ENCODE data around the gene MIA.
"Not testable (repeated sequence)": the region's sequence is repeated elsewhere in the genome, so short reads cannot be mapped to it uniquely, and the experiment has no call there.

MIA gene

DNA sequence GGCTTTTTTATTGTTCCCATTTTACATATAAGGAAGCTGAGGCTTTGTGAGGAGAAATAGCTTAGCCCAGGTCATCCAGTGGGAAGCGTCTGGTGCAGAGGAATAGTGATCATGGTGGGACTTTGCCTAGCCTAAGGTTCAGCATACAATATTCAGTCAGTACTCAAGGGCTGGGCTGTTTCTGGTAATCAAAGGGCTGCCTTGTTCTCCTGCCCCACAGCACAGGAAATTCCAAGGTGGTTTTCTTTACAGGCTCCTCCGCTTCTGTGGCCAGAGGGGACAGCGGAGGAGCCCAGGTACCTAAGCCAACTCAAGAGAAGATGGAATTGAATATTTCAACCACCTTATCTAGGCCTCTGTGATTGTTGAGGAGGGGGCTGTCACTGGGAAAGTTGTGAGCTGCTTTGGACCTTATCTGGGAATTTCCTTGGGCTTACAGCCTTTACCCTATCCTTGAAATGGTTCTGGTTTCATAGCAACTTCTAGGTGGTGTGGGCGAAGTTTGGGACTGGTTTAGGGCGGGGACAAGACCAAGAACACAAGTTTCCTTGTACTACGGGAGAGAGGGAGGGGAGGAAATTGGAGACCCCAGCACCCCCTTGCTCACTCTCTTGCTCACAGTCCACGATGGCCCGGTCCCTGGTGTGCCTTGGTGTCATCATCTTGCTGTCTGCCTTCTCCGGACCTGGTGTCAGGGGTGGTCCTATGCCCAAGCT lies at the start of gene MIA:
Gene MIA, plus strand, starts transcription at position 606 of the 716 bp plus-strand sequence. Its CDS starts 22 bp downstream, at position 628.
- no peak within 1 kb of the TSS for H3K27ac ChIP-seq (ENCODE audit: low read depth, low read length)
- H3K36me3 ChIP-seq (ENCODE audit: insufficient read depth, low read length): no peaks in the 10 kb centered on the region
- H3K27me3 ChIP-seq (ENCODE audit: control insufficient read depth in 1 of 2, insufficient read depth in 2 of 2, low read length in 2 of 2): no peaks in the 10 kb centered on the region
- no peaks in the 10 kb centered on the region for H3K9me3 ChIP-seq (ENCODE audit: low read length)
- H3K9ac ChIP-seq (ENCODE audit: low read length): no peak within 1 kb of the TSS
- H3K4me3 ChIP-seq (ENCODE audit: low read depth in 1 of 2, low read length in 2 of 2): no peak within 1 kb of the TSS
- H3K4me1 ChIP-seq (ENCODE audit: insufficient read depth, low read length): peaks cover 17% of the 10 kb centered on the region

DNA sequence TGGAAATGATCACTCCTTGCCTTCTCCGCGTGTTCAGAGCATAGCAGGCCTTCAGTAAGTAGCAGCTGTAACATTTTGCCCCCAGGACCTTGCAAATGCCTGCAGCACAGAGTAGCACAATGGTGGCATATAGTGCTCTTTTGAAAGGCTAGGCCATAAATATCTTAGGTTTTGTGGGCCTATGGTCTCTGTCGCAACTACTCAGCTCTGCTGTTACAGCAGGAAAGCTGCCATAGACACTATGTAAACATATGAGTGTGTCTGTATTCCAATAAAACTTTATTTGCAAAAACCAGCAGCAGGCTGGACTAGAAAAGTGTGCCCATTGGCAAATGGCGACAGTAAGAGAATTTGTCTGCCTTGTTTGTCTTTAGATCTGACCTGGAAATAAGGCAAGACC lies 49.0 kb upstream of the MIA start:
- Histone ChIP-seq H3K9ac (ENCODE audit: low read length) (no peak overlapping the region), H3K4me1 (ENCODE audit: insufficient read depth, low read length) (peaks cover 11% of the 10 kb centered on the region), H3K27ac (ENCODE audit: low read depth, low read length) (no peak overlapping the region), H3K9me3 (ENCODE audit: low read length) (no peaks in the 10 kb centered on the region), H3K27me3 (ENCODE audit: control insufficient read depth in 1 of 2, insufficient read depth in 2 of 2, low read length in 2 of 2) (no peaks in the 10 kb centered on the region), H3K36me3 (ENCODE audit: insufficient read depth, low read length) (peaks cover 56% of the 10 kb centered on the region), H3K4me3 (ENCODE audit: low read depth in 1 of 2, low read length in 2 of 2) (no peak overlapping the region)

DNA sequence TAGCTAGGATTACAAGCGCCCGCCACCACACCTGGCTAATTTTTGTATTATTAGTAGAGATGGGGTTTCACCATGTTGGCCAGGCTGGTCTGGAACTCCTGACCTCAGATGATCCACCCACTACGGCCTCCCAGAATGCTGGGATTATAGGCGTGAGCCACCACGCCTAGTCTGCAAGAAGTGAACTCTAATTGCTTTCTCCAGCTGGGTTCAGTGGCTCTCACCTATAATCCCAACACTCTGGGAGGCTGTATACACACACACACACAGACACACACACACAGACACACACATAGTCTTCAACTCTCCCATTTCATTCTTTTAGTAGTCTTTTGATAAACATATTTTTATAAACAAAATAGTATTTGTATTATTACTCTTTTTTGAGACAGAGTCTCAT lies 45.3 kb upstream of the MIA start:
- not testable (repeated sequence) for H3K27me3 ChIP-seq (ENCODE audit: control insufficient read depth in 1 of 2, insufficient read depth in 2 of 2, low read length in 2 of 2); H3K4me1 ChIP-seq (ENCODE audit: insufficient read depth, low read length); H3K4me3 ChIP-seq (ENCODE audit: low read depth in 1 of 2, low read length in 2 of 2); H3K9ac ChIP-seq (ENCODE audit: low read length); H3K27ac ChIP-seq (ENCODE audit: low read depth, low read length); H3K9me3 ChIP-seq (ENCODE audit: low read length)
- peaks cover 72% of the 10 kb centered on the region for H3K36me3 ChIP-seq (ENCODE audit: insufficient read depth, low read length)

DNA sequence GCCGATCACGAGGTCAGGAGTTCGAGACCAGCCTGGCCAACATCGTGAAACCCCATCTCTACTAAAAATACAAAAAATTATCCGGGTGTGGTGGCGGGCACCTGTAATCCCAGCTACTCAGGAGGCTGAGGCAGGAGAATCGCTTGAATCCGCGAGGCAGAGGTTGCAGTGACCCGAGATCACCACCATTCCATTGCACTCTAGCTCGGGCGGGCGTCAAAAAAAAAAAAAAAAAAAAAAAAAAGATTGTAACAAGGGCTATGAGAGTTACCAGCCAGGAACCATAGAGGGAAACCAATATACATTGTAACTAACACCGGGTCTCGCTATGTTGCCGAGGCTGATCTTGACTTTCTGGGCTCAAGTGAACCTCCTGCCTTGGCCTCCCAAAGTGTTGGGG lies 43.0 kb upstream of the MIA start:
- not testable (repeated sequence) for H3K27me3 ChIP-seq (ENCODE audit: control insufficient read depth in 1 of 2, insufficient read depth in 2 of 2, low read length in 2 of 2); H3K4me3 ChIP-seq (ENCODE audit: low read depth in 1 of 2, low read length in 2 of 2); H3K27ac ChIP-seq (ENCODE audit: low read depth, low read length); H3K9me3 ChIP-seq (ENCODE audit: low read length); H3K4me1 ChIP-seq (ENCODE audit: insufficient read depth, low read length); H3K9ac ChIP-seq (ENCODE audit: low read length)
- peaks cover 78% of the 10 kb centered on the region for H3K36me3 ChIP-seq (ENCODE audit: insufficient read depth, low read length)

- Histone ChIP-seq H3K9me3 (ENCODE audit: low read length) (no peaks in the 10 kb centered on the region), H3K27ac (ENCODE audit: low read depth, low read length) (no peak overlapping the region), H3K4me1 (ENCODE audit: insufficient read depth, low read length) (no peaks in the 10 kb centered on the region), H3K4me3 (ENCODE audit: low read depth in 1 of 2, low read length in 2 of 2) (no peak overlapping the region), H3K36me3 (ENCODE audit: insufficient read depth, low read length) (peaks cover 74% of the 10 kb centered on the region), H3K9ac (ENCODE audit: low read length) (no peak overlapping the region), H3K27me3 (ENCODE audit: control insufficient read depth in 1 of 2, insufficient read depth in 2 of 2, low read length in 2 of 2) (no peaks in the 10 kb centered on the region)
These were observed 42.2 kb upstream of the MIA start for GRCh38 chr19:40733149-40733548.

DNA sequence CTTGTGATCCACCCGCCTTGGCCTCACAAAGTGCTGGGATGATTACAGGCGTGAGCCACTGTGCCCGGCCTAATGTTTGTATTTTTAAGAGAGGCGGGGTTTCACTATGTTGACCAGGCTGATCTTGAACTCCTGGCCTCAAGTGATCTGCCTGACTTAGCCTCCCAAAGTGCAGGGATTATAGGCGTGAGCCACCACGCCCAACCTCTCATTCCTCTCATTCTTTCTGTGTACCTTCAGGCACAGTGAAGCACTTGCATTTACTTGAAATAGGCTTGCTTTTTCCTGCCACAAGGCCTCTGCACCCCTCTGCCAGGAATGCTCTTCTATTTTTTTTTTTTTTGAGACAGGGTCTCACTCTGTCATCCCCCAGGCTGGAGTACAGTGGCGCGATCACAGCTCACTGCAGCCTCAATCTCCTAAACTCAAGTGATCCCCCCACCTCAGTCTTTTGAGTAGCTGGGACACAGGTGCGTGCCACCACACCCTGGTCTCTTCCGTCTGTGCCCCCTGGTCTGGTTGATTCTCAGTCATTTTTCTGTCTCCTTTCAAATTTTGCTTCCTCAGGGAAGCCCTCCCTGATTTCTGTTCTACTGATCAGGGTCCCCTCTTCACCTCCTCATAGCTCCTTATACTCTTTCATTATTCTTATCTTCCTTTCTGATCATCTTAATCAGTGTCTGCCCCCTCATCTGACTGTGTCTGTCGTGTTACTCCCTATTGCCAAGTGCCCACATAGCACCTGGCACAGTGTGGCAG lies 40.1 kb upstream of the MIA start:
- no peaks in the 10 kb centered on the region for H3K4me1 ChIP-seq (ENCODE audit: insufficient read depth, low read length)
- no peak overlapping the region for H3K9ac ChIP-seq (ENCODE audit: low read length)
- H3K27ac ChIP-seq (ENCODE audit: low read depth, low read length): no peak overlapping the region
- H3K27me3 ChIP-seq (ENCODE audit: control insufficient read depth in 1 of 2, insufficient read depth in 2 of 2, low read length in 2 of 2): no peaks in the 10 kb centered on the region
- no peaks in the 10 kb centered on the region for H3K9me3 ChIP-seq (ENCODE audit: low read length)
- peaks cover 64% of the 10 kb centered on the region for H3K36me3 ChIP-seq (ENCODE audit: insufficient read depth, low read length)
- no peak overlapping the region for H3K4me3 ChIP-seq (ENCODE audit: low read depth in 1 of 2, low read length in 2 of 2)

DNA sequence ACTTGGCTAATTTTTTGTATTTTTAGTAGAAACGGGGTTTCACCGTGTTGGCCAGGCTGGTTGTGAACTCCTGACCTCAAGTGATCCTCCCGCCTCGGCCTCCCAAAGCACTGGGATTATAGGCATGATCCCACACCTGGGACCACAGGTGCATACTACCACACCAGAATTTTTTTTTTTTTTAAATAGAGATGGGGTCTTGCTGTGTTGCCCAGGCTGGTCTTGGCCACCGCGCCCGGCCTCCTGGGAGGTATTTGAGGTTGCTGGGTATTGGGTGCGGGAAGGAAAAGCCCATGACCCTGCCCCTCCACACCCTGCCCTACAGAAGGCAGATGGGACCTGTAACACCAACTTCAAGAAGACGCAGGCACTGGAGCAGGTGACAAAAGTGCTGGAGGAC lies 38.7 kb upstream of the MIA start:
- Histone ChIP-seq H3K4me1 (ENCODE audit: insufficient read depth, low read length) (no peaks in the 10 kb centered on the region), H3K4me3 (ENCODE audit: low read depth in 1 of 2, low read length in 2 of 2) (no peak overlapping the region), H3K36me3 (ENCODE audit: insufficient read depth, low read length) (peaks cover 53% of the 10 kb centered on the region), H3K27ac (ENCODE audit: low read depth, low read length) (no peak overlapping the region), H3K9me3 (ENCODE audit: low read length) (no peaks in the 10 kb centered on the region), H3K27me3 (ENCODE audit: control insufficient read depth in 1 of 2, insufficient read depth in 2 of 2, low read length in 2 of 2) (no peaks in the 10 kb centered on the region), H3K9ac (ENCODE audit: low read length) (no peak overlapping the region)

DNA sequence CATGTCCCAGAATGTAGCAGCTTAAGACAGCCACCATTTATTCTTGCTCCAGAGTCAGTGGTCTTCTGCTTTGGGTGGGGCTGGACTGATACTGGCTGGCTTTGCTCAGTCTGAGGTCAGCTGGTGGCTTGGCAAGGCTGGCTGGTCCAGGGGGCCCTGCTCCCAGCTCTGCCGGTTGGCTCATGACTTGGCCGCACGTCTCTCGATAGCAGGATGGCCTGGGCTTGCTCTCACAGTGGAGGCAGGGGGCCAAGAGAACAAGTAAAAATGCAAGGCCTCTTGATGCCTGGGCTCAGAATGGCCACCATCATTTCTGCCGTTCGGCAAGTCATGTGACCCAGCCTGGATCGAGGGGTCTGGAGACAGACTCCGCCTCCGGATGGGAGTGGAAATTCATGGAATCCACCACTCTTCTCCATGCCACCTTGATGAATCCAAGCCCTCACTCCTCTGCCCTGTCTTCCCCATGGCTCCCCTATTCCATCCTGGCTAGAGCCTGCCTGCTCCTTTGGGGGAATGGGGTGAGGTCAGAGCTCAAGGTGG lies 38.1 kb upstream of the MIA start:
- Histone ChIP-seq H3K27me3 (ENCODE audit: control insufficient read depth in 1 of 2, insufficient read depth in 2 of 2, low read length in 2 of 2) (no peaks in the 10 kb centered on the region), H3K4me1 (ENCODE audit: insufficient read depth, low read length) (no peaks in the 10 kb centered on the region), H3K4me3 (ENCODE audit: low read depth in 1 of 2, low read length in 2 of 2) (no peak overlapping the region), H3K36me3 (ENCODE audit: insufficient read depth, low read length) (peaks cover 53% of the 10 kb centered on the region), H3K27ac (ENCODE audit: low read depth, low read length) (no peak overlapping the region), H3K9ac (ENCODE audit: low read length) (no peak overlapping the region), H3K9me3 (ENCODE audit: low read length) (no peaks in the 10 kb centered on the region)

GRCh38 chr19:40739030-40739839 lies 36.1 kb upstream of the MIA start:
- H3K27ac ChIP-seq (ENCODE audit: low read depth, low read length): no peak overlapping the region
- peaks cover 37% of the 10 kb centered on the region for H3K36me3 ChIP-seq (ENCODE audit: insufficient read depth, low read length)
- H3K9ac ChIP-seq (ENCODE audit: low read length): no peak overlapping the region

DNA sequence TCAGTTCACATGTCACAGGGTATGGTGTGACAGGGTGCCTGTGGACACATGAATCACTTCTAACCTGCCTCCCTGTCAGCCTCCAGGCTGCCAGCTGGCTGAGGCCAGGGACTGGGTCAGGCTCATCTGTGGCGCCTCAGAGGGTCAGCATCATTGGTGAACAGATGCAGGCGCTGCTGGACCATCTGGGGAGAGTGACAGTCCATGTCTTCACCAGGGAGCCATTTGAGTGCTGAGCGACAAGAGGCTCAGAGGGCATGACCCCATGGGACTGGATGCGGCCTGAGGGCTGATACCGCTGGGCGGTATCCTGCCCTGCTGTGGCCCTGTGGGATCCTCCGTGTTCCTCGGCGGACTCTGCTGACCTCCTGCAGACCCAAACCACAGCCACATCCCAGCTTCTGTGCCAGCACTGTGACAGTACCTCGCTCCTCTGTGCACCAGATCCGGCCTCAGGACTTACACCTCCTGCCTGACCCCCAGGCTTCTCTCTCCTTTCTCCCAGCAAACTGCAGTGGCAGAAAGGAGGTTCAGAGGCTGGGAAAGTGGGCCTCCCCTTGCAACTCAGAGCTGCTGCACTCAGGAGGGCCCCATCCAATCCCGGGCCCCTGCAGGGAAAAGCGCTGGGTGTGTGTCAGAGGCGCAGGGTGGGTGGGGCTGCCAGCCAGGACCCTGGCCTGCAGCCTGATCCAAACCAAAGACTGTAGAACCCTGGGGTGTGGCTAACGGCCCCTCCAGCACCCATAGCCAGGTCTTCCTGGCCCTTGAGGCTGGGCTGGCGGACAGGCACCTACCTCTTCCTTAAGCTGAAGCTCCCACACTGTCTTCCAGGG lies 35.2 kb upstream of the MIA start:
- Histone ChIP-seq H3K4me1 (ENCODE audit: insufficient read depth, low read length) (no peaks in the 10 kb centered on the region), H3K9me3 (ENCODE audit: low read length) (no peaks in the 10 kb centered on the region), H3K27me3 (ENCODE audit: control insufficient read depth in 1 of 2, insufficient read depth in 2 of 2, low read length in 2 of 2) (no peaks in the 10 kb centered on the region), H3K36me3 (ENCODE audit: insufficient read depth, low read length) (peaks cover 28% of the 10 kb centered on the region), H3K4me3 (ENCODE audit: low read depth in 1 of 2, low read length in 2 of 2) (no peak overlapping the region), H3K9ac (ENCODE audit: low read length) (no peak overlapping the region), H3K27ac (ENCODE audit: low read depth, low read length) (peak overlapping the region; percentile 12)

More at GRCh38 chr19:40739030-40739839, 36.1 kb upstream of the MIA start:
- no peaks in the 10 kb centered on the region for H3K4me1 ChIP-seq (ENCODE audit: insufficient read depth, low read length)
- no peaks in the 10 kb centered on the region for H3K27me3 ChIP-seq (ENCODE audit: control insufficient read depth in 1 of 2, insufficient read depth in 2 of 2, low read length in 2 of 2)
- H3K4me3 ChIP-seq (ENCODE audit: low read depth in 1 of 2, low read length in 2 of 2): no peak overlapping the region
- no peaks in the 10 kb centered on the region for H3K9me3 ChIP-seq (ENCODE audit: low read length)

Data from muscle layer of colon (tissue), 2 donors.